HG02642 (cell line): Measurements from ENCODE around the gene MCM5.
"Not testable (repeated sequence)": the region's sequence is repeated elsewhere in the genome, so short reads cannot be mapped to it uniquely, and the experiment has no call there.

ENCODE experiments used
- ATAC-seq: cut with Tn5 transposase; IDR thresholded peaks from one replicate; pipeline ENCODE4 v1.9.1; 2021; ENCODE audit warnings: mild to moderate bottlenecking; ENCODE audit not compliant: unreplicated experiment, poor library complexity

MCM5 gene

GRCh38 chr22:35399678-35400500 lies at the start of gene MCM5:
Gene MCM5, plus strand, starts transcription at chr22:35400140. Its CDS starts 299 bp downstream, at chr22:35400439.
- ATAC-seq = peak; percentile 96

DNA sequence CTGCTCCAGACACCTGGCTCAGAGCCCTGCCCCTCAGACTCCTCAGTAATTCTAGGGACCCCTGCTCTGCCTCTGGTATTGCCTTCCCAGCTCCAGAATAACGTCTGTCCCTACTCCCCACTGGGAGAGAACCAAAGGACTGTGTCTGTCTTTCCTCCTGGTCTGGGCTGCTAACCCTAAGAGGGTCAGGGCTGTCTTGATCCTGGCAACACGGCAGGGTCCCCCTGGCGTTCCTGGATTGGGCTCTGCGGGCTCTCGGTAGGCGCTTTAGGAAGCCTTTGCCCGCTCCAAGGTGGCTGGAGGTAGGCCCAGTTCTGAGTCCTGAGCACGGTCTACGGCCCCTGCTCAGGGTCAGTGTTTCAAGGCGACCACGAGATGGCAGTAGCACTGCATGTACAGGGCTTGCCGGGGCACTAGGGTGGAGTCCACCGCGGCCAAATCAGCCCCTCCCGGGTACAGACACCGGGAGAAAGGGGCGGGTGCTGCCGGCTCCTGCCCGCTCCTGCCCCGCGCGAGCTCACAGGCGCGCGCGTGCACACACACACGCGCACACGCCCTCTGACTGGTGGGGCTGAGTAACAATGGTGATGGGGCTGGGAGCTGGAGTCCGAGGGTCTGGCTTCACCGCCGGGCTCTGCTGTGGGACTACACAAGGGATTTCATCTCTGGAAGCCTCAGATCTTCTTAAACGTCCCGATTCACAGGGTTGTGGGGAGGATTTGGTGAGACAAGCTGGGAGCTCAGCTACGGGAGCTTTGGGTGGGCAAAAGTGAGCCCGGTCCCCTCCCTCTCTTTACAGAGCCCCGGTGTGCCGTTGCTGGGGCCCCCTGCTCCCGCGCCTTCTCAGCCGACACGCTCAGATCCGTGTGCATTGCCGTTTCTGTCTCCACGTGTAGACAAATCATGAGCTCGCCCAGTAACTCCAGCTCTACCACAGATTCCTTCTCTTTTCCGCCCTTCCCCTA lies 49.1 kb upstream of the MCM5 start:
- ATAC-seq = peak; percentile 83

GRCh38 chr22:35352214-35353111 lies 47.5 kb upstream of the MCM5 start:
- ATAC-seq = no peak

- no peak for ATAC-seq
Measured at GRCh38 chr22:35353318-35353717, 46.6 kb upstream of the MCM5 start.

DNA sequence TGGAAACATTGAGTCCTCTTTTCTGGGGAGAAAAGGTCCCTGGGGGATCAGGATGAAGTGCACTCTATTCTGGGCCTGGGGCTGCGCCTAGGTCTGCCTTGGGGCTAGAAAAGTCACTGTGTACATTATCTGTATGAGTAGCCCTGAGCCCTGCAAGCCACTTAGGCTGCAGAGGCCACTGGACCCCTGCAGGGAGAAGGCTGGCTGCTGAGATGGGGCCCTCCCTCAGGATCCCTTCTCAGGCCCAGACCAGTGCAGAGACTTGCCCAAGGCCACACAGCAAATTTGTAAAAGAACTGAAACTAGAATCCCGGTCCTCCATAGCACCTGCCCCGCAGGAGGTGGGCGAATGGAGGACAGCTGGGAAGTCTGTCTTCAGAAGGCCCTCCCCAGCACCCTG lies 45.9 kb upstream of the MCM5 start:
- ATAC-seq = no peak

- ATAC-seq = no peak
Measured at GRCh38 chr22:35357883-35358621, 41.9 kb upstream of the MCM5 start.

GRCh38 chr22:35359380-35360065 lies 40.4 kb upstream of the MCM5 start:
- ATAC-seq = no peak

- ATAC-seq = no peak
Measured at GRCh38 chr22:35361001-35361558, 38.9 kb upstream of the MCM5 start.

GRCh38 chr22:35363566-35364086 lies 36.3 kb upstream of the MCM5 start:
- no peak for ATAC-seq

GRCh38 chr22:35364230-35364629 lies 35.7 kb upstream of the MCM5 start:
- not testable (repeated sequence) for ATAC-seq

DNA sequence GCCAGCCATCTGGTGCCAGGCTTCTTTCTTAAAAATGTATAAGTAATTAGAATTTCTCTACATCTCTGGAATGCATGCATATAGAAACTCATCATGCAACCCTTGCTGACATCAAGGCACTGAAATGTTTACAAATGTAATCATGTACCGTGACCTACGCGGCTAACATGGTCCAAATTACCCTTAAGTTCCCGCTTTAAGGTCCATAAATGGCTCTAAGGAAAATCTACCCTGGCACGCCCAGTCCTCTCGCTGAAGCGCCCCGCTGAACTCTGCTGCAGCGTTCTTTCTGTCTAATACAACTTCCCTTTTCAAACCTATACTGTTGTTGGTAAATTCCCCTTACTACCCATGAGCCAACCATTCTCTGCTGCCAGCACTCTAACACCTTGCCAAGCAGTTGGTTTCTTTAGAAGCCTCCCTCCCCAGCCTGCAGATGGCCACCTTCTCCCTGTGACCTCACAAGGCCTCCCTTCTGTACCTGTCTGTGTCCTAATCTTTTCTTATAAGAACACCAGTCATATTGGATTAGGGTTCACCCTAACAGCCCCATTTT lies 32.5 kb upstream of the MCM5 start:
- ATAC-seq = no peak

DNA sequence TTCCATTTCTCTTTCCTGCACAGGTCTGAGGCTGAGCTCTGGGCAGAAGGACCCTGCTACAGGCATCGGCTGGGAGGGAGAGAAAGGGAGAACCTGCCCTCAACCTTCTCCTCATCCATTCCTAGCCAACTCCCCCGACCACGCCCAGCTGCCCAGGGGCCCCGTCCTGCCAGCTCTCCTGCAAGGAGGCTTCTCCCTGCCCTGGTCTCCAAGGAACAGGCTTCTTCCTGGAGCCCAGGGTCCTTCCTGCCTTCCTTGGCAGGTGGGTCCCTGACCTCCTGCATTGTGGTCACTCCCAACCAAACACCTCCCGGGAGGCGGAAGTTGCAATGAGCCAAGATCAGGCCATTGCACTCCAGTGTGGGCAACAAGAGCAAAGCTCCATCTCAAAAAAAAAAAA lies 31.6 kb upstream of the MCM5 start:
- ATAC-seq = no peak

- no peak for ATAC-seq
Measured at GRCh38 chr22:35369996-35370395, 29.9 kb upstream of the MCM5 start.

- no peak for ATAC-seq
Measured at GRCh38 chr22:35373781-35374180, 26.2 kb upstream of the MCM5 start.

DNA sequence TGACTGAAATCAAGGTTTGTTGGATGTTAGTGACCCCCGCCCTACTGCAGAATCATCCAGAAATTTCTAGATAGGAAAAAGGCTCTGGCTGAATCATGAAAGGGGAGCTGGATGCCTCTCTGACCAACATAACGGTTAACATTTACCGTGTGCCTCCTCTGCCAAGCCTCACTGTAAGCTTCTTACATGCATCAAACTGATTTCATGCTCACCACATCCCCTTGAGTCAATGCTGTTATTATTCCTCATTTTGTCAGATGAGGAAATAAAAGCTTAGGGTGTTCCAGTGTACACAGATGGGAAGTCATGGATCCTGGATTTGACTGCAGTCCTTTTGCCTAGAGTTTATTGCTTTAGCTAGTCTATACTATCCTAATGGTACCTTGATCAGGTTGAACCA lies 24.9 kb upstream of the MCM5 start:
- ATAC-seq = no peak

DNA sequence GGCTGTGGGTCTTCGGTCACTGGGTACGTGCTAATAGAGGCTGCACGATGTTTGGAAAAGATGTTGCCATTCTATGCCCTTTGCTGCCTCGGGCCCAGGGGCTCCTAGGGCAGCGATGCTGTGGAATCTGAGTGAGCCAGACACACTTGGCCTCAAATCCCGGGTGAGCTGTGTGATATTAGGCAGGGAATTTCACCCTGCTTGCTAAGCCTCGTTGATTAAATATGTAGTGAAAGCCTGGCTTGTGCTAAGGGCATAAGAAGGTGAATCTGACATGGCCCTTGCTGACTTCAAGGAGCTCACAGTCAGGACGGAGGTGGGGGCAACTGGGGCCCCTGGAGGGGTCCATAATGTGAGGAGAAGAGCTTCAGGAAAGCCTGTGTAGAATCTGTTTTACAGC lies 24.4 kb upstream of the MCM5 start:
- ATAC-seq = no peak

- ATAC-seq = peak; percentile 61
Measured at GRCh38 chr22:35376728-35377472, 23.0 kb upstream of the MCM5 start.
